DMS114 treated with DMSO at 0.1 percent for 48 hours (cell line): ENCODE results near the gene PDLIM4.

Experiments
- DNase-seq: peaks from one replicate; lab custom pipeline; 2025; ENCODE audit not compliant: unreplicated experiment; lab: John Stamatoyannopoulos, UW

The PDLIM4 gene

GRCh38 chr5:132257131-132258101, at the start of gene PDLIM4:
Gene PDLIM4 (plus strand): TSS chr5:132257696. CDS start chr5:132257735, 39 bp downstream.
- DNase-seq: no peak

GRCh38 chr5:132207778-132208177, 49.7 kb upstream of the PDLIM4 start:
- DNase-seq: no peak

- DNase-seq: no peak
Observed at GRCh38 chr5:132209131-132209530, 48.4 kb upstream of the PDLIM4 start.

GRCh38 chr5:132209901-132210545, 47.5 kb upstream of the PDLIM4 start:
- no peak for DNase-seq

GRCh38 chr5:132210944-132211343, 46.6 kb upstream of the PDLIM4 start:
- no peak for DNase-seq

GRCh38 chr5:132211787-132212186, 45.7 kb upstream of the PDLIM4 start:
- DNase-seq: no peak

GRCh38 chr5:132213666-132214065, 43.8 kb upstream of the PDLIM4 start:
- no peak for DNase-seq

GRCh38 chr5:132214491-132214890, 43.0 kb upstream of the PDLIM4 start:
- DNase-seq: no peak

- no peak for DNase-seq
Observed at GRCh38 chr5:132215329-132215728, 42.2 kb upstream of the PDLIM4 start.

- DNase-seq: no peak
Observed at GRCh38 chr5:132218321-132218720, 39.2 kb upstream of the PDLIM4 start.

- DNase-seq: no peak
Observed at GRCh38 chr5:132219289-132219970, 38.1 kb upstream of the PDLIM4 start.

- no peak for DNase-seq
Observed at GRCh38 chr5:132219981-132220380, 37.5 kb upstream of the PDLIM4 start.

- DNase-seq: no peak
Observed at GRCh38 chr5:132220491-132220890, 37.0 kb upstream of the PDLIM4 start.

- no peak for DNase-seq
Observed at GRCh38 chr5:132221781-132222648, 35.5 kb upstream of the PDLIM4 start.

GRCh38 chr5:132222649-132223038, 34.9 kb upstream of the PDLIM4 start:
- no peak for DNase-seq

- no peak for DNase-seq
Observed at GRCh38 chr5:132223861-132224260, 33.6 kb upstream of the PDLIM4 start.

GRCh38 chr5:132224716-132225115, 32.8 kb upstream of the PDLIM4 start:
- DNase-seq: no peak

GRCh38 chr5:132225165-132226032, 32.1 kb upstream of the PDLIM4 start:
- DNase-seq: no peak

GRCh38 chr5:132226516-132227234, 30.8 kb upstream of the PDLIM4 start:
- DNase-seq: no peak
